Liver (tissue), 9 donors: Measurements from ENCODE around the gene DOCK11. TPM values are rescaled to one million over a fixed set of nuclear protein-coding genes. Genes with fewer than 3 reads are reported as not detected.

Source experiments
- DNase-seq: peaks from one replicate; pipeline ENCODE4 v3.0.0-alpha.2; 2017; ENCODE audit warnings: low spot score
- H3K27ac ChIP-seq, 2 donors: one replicate each; pipeline ENCODE4 v1.7.0; 2013; ENCODE audit warnings: inconsistent platforms in 2 of 2, low read length in 2 of 2, control low read depth in 1 of 2, low read depth in 1 of 2, mild to moderate bottlenecking in 1 of 2
- H3K27me3 ChIP-seq, 4 donors: one replicate each; pipeline versions ENCODE4 v1.6.1 to v1.7.0; 2013; ENCODE audit warnings: low read length in 3 of 4, inconsistent platforms in 1 of 4, mild to moderate bottlenecking in 1 of 4, moderate library complexity in 1 of 4; ENCODE audit not compliant: control insufficient read depth in 4 of 4, insufficient read depth in 4 of 4
- H3K36me3 ChIP-seq, 4 donors: one replicate each; pipeline versions ENCODE4 v1.6.1 to v1.7.0; 2013; ENCODE audit warnings: low read length in 3 of 4, mild to moderate bottlenecking in 3 of 4, low read depth in 1 of 4, moderate library complexity in 1 of 4; ENCODE audit not compliant: control insufficient read depth in 4 of 4, insufficient read depth in 3 of 4
- H3K4me1 ChIP-seq, 4 donors: one replicate each; pipeline versions ENCODE4 v1.6.1 to v1.7.0; 2013; ENCODE audit warnings: low read length in 3 of 4, mild to moderate bottlenecking in 3 of 4, moderate library complexity in 1 of 4; ENCODE audit not compliant: control insufficient read depth in 4 of 4, insufficient read depth in 4 of 4
- H3K4me3 ChIP-seq, 3 donors: one replicate each; pipeline versions ENCODE4 v1.6.1 to v1.7.0; 2013; ENCODE audit warnings: low read length in 3 of 3, control low read depth in 1 of 3, low read depth in 1 of 3, mild to moderate bottlenecking in 1 of 3
- H3K9ac ChIP-seq, 2 donors: one replicate each; pipeline ENCODE4 v1.7.0; 2013; ENCODE audit warnings: low read length in 2 of 2, mild to moderate bottlenecking in 2 of 2, moderate library complexity in 2 of 2, control low read depth in 1 of 2, low read depth in 1 of 2
- H3K9me3 ChIP-seq, 4 donors: one replicate each; pipeline versions ENCODE4 v1.6.1 to v1.7.0; 2013; ENCODE audit warnings: low read length in 3 of 4; ENCODE audit not compliant: control insufficient read depth in 4 of 4
- EGR1 ChIP-seq, 2 donors: IDR thresholded peaks; 2 replicates each; pipeline ENCODE4 v1.6.1; 2016 to 2018; ENCODE audit warnings: antibody characterized with exemption in 2 of 2, low read depth in 2 of 2
- FOXA1 ChIP-seq: IDR thresholded peaks from 2 replicates; pipeline ENCODE4 v1.6.1; 2016; ENCODE audit warnings: antibody characterized with exemption
- FOXA2 ChIP-seq: IDR thresholded peaks from 2 replicates; pipeline ENCODE4 v1.6.1; 2016; ENCODE audit warnings: antibody characterized with exemption
- GABPA ChIP-seq, 2 donors: IDR thresholded peaks in 1 of 2; conservative IDR thresholded peaks in 1 of 2; 2 replicates each; pipeline ENCODE4 v1.6.1; 2016; ENCODE audit warnings: antibody characterized with exemption in 2 of 2, mild to moderate bottlenecking in 1 of 2, moderate library complexity in 1 of 2
- HNF4A ChIP-seq, 2 donors: conservative IDR thresholded peaks; 2 replicates each; pipeline ENCODE4 v1.6.1; 2016; ENCODE audit warnings: antibody characterized with exemption in 2 of 2, mild to moderate bottlenecking in 2 of 2
- HNF4G ChIP-seq: IDR thresholded peaks from 2 replicates; pipeline ENCODE4 v1.6.1; 2016; ENCODE audit warnings: antibody characterized with exemption
- JUND ChIP-seq, 2 donors: IDR thresholded peaks; 2 replicates each; pipeline ENCODE4 v1.6.1; 2016; ENCODE audit warnings: antibody characterized with exemption in 2 of 2
- NR2F2 ChIP-seq: IDR thresholded peaks from 2 replicates; pipeline ENCODE4 v1.6.1; 2016; ENCODE audit warnings: antibody characterized with exemption
- RAD21 ChIP-seq, 2 donors: IDR thresholded peaks; 2 replicates each; pipeline ENCODE4 v1.6.1; 2016; ENCODE audit warnings: antibody characterized with exemption in 2 of 2, mild to moderate bottlenecking in 2 of 2
- REST ChIP-seq: IDR thresholded peaks from 2 replicates; pipeline ENCODE4 v1.6.1; 2016; ENCODE audit warnings: antibody characterized with exemption, mild to moderate bottlenecking
- RXRA ChIP-seq, 2 donors: IDR thresholded peaks; 2 replicates each; pipeline ENCODE4 v1.6.1; 2017 to 2018; ENCODE audit warnings: antibody characterized with exemption in 2 of 2, mild to moderate bottlenecking in 1 of 2
- SP1 ChIP-seq: IDR thresholded peaks from 2 replicates; pipeline ENCODE4 v1.6.1; 2018; ENCODE audit warnings: antibody characterized with exemption, mild to moderate bottlenecking
- TAF1 ChIP-seq: conservative IDR thresholded peaks from 2 replicates; pipeline ENCODE4 v1.6.1; 2016; ENCODE audit warnings: antibody characterized with exemption, mild to moderate bottlenecking
- YY1 ChIP-seq: IDR thresholded peaks from 2 replicates; pipeline ENCODE4 v1.6.1; 2016; ENCODE audit warnings: antibody characterized with exemption, mild to moderate bottlenecking
- ZBTB33 ChIP-seq: IDR thresholded peaks from 2 replicates; pipeline ENCODE4 v1.6.1; 2016; ENCODE audit warnings: antibody characterized with exemption
- WGBS: extraction: QIAGEN DNeasy Blood & Tissue Kit; methylation state at CpG from one replicate; pipeline ENCODE4 v1.1.7; 2013; 5-methylcytosine and 5-hydroxymethylcytosine counted together
- polyA plus RNA-seq, 2 donors: library from polyadenylated mRNA; stranded (reverse) in 1 of 2; unstranded in 1 of 2; fragments of 200-250 nt in 1 of 2; fragments of >200 nt in 1 of 2; fragmentation: Nextera tagmentation in 1 of 2; extraction: Ambion mirVana in 1 of 2; gene quantifications; one replicate each; pipeline versions ENCODE4 v1.2.1 to v1.2.3, GENCODE V29; 2013 to 2015
- total RNA-seq, 2 donors: library from RNA; depleted of rRNA; stranded (reverse); fragments of >200 nt; gene quantifications; one replicate each; pipeline ENCODE4 v1.2.3, GENCODE V29; 2014
- TF ChIP-seq, protein P1 (sequence below): fragments of 150-350 bp; IDR thresholded peaks from 2 replicates; pipeline ENCODE4 v1.5.1; 2017; ENCODE audit warnings: improper control_type of control experiment, low read depth, low read length; ENCODE audit not compliant: missing input control
- TF ChIP-seq, protein P2 (sequence below): IDR thresholded peaks from 2 replicates; pipeline ENCODE4 v1.6.1; 2016; ENCODE audit warnings: antibody characterized with exemption
- TF ChIP-seq, protein P3 (sequence below): IDR thresholded peaks from 2 replicates; pipeline ENCODE4 v1.6.1; 2016; ENCODE audit warnings: antibody characterized with exemption
- donor health status: healthy.
- donor health status: healthy.
- donor health status: healthy.
- donor health status: healthy.
- donor health status: healthy.

Gene DOCK11
- total and polyA plus RNA-seq, 4 donors, result 1.3 to 9.3 (median 3.7) TPM

GRCh38 chrX:118652717-118653116 is 157.1 kb downstream of the DOCK11 start:
- no peaks in the 10 kb centered on the region for H3K27me3 ChIP-seq
- TF ChIP-seq ZBTB33, result no peak
- no peak for TF ChIP-seq HNF4A (conservative IDR thresholded peaks at IDR 0.05)
- TF ChIP-seq EGR1 (IDR thresholded peaks at IDR 0.05; ENCODE audit: low read depth in 2 of 2), result no peak
- TF ChIP-seq, protein P1, sequence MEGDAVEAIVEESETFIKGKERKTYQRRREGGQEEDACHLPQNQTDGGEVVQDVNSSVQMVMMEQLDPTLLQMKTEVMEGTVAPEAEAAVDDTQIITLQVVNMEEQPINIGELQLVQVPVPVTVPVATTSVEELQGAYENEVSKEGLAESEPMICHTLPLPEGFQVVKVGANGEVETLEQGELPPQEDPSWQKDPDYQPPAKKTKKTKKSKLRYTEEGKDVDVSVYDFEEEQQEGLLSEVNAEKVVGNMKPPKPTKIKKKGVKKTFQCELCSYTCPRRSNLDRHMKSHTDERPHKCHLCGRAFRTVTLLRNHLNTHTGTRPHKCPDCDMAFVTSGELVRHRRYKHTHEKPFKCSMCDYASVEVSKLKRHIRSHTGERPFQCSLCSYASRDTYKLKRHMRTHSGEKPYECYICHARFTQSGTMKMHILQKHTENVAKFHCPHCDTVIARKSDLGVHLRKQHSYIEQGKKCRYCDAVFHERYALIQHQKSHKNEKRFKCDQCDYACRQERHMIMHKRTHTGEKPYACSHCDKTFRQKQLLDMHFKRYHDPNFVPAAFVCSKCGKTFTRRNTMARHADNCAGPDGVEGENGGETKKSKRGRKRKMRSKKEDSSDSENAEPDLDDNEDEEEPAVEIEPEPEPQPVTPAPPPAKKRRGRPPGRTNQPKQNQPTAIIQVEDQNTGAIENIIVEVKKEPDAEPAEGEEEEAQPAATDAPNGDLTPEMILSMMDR, result no peak
- no peak for TF ChIP-seq JUND (IDR thresholded peaks at IDR 0.05)
- no peak for TF ChIP-seq FOXA2
- TF ChIP-seq, protein P2, sequence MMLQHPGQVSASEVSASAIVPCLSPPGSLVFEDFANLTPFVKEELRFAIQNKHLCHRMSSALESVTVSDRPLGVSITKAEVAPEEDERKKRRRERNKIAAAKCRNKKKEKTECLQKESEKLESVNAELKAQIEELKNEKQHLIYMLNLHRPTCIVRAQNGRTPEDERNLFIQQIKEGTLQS, result no peak
- no peak for TF ChIP-seq SP1
- TF ChIP-seq YY1, result no peak
- TF ChIP-seq RAD21 (IDR thresholded peaks at IDR 0.05), result no peak
- TF ChIP-seq TAF1, result no peak
- peaks cover 0 to 2% (median 0%) of the 10 kb centered on the region in 4 donors for H3K36me3 ChIP-seq
- DNase-seq, result no peak
- no peak overlapping the region for H3K27ac ChIP-seq
- no peaks in the 10 kb centered on the region for H3K4me1 ChIP-seq
- H3K4me3 ChIP-seq, result no peak overlapping the region
- WGBS, result 88% methylated on average over 3 of the region's 3 CpGs
- no peak overlapping the region for H3K9ac ChIP-seq
- H3K9me3 ChIP-seq, result no peaks in the 10 kb centered on the region

- whole genome bisulfite sequencing, result 38% methylated on average over 3 of the region's 3 CpGs
- no peak overlapping the region for H3K9ac ChIP-seq
- DNase-seq, result no peak
- H3K4me1 ChIP-seq, result no peaks in the 10 kb centered on the region
- H3K9me3 ChIP-seq, result no peaks in the 10 kb centered on the region
- no peak overlapping the region for H3K27ac ChIP-seq
- H3K36me3 ChIP-seq, result peaks cover 0 to 2% (median 0%) of the 10 kb centered on the region in 4 donors
- no peak overlapping the region for H3K4me3 ChIP-seq
- no peak for TF ChIP-seq RXRA (IDR thresholded peaks at IDR 0.05)
- no peak for TF ChIP-seq YY1
- no peak for TF ChIP-seq SP1
- no peak for TF ChIP-seq HNF4A (conservative IDR thresholded peaks at IDR 0.05)
- TF ChIP-seq, protein P3, sequence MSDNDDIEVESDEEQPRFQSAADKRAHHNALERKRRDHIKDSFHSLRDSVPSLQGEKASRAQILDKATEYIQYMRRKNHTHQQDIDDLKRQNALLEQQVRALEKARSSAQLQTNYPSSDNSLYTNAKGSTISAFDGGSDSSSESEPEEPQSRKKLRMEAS, result no peak
- no peak for TF ChIP-seq GABPA (IDR thresholded peaks at IDR 0.05 in 1 of 2, conservative IDR thresholded peaks at IDR 0.05 in 1 of 2)
- no peak for TF ChIP-seq ZBTB33
- no peak for TF ChIP-seq FOXA2
- TF ChIP-seq EGR1 (IDR thresholded peaks at IDR 0.05; ENCODE audit: low read depth in 2 of 2), result no peak
- TF ChIP-seq FOXA1, result no peak
- TF ChIP-seq RAD21 (IDR thresholded peaks at IDR 0.05), result no peak
- TF ChIP-seq REST, result no peak
- TF ChIP-seq NR2F2, result no peak
- no peak for TF ChIP-seq HNF4G
- TF ChIP-seq, protein P1, result no peak
- no peaks in the 10 kb centered on the region for H3K27me3 ChIP-seq
Measured at GRCh38 chrX:118654331-118654730, 158.7 kb downstream of the DOCK11 start.
